HG03025 (cell line): Measurements from ENCODE around the gene ARHGDIB.
A peak's percentile ranks its signal among the peaks of the same experiment; 100 is the strongest.

ENCODE experiments used
- ATAC-seq: cut with Tn5 transposase; IDR thresholded peaks from one replicate; pipeline ENCODE4 v1.9.1; 2021; ENCODE audit warnings: mild to moderate bottlenecking, moderate library complexity; ENCODE audit not compliant: unreplicated experiment, low FRiP score

ARHGDIB gene

GRCh38 chr12:14957551-14958168, 3.7 kb downstream of the ARHGDIB start:
- ATAC-seq: no peak

- no peak for ATAC-seq
Observed at GRCh38 chr12:14956905-14957304, 4.5 kb downstream of the ARHGDIB start.

- ATAC-seq: peak; percentile 28
Observed at GRCh38 chr12:14956024-14956891, 5.1 kb downstream of the ARHGDIB start.

- no peak for ATAC-seq
Observed at GRCh38 chr12:14954269-14954668, 7.1 kb downstream of the ARHGDIB start.

GRCh38 chr12:14953752-14954151, 7.6 kb downstream of the ARHGDIB start:
- no peak for ATAC-seq

GRCh38 chr12:14952299-14952921, 9.0 kb downstream of the ARHGDIB start:
- peak; percentile 48 for ATAC-seq

GRCh38 chr12:14951851-14952250, 9.6 kb downstream of the ARHGDIB start:
- no peak for ATAC-seq

- ATAC-seq: no peak
Observed at GRCh38 chr12:14950982-14951746, 10.2 kb downstream of the ARHGDIB start.

GRCh38 chr12:14950421-14950820, 11.0 kb downstream of the ARHGDIB start:
- ATAC-seq: no peak

- ATAC-seq: no peak
Observed at GRCh38 chr12:14949631-14950030, 11.8 kb downstream of the ARHGDIB start.

- peak; percentile 93 for ATAC-seq
Observed at GRCh38 chr12:14948672-14949071, 12.7 kb downstream of the ARHGDIB start.

- no peak for ATAC-seq
Observed at GRCh38 chr12:14946861-14947260, 14.5 kb downstream of the ARHGDIB start.

- ATAC-seq: no peak
Observed at GRCh38 chr12:14946162-14946561, 15.2 kb downstream of the ARHGDIB start.

GRCh38 chr12:14942196-14942931, 19.0 kb downstream of the ARHGDIB start:
- no peak for ATAC-seq

GRCh38 chr12:14941369-14941768, 20.0 kb downstream of the ARHGDIB start:
- ATAC-seq: no peak

- ATAC-seq: no peak
Observed at GRCh38 chr12:14938301-14938700, 23.1 kb downstream of the ARHGDIB start, which contains the start of gene ERP27. ERP27 (minus strand) TSS chr12:14938537; CDS start chr12:14938508, 29 bp downstream.

GRCh38 chr12:14937689-14938088, 23.7 kb downstream of the ARHGDIB start:
- no peak for ATAC-seq

- ATAC-seq: no peak
Observed at GRCh38 chr12:14937014-14937413, 24.4 kb downstream of the ARHGDIB start.

GRCh38 chr12:14936224-14936861, 25.1 kb downstream of the ARHGDIB start:
- no peak for ATAC-seq
